SK-N-SH treated with all-trans-retinoic acid at 6 μM for 48 hours (cell line): ENCODE measurements around the gene NEB.

Experiments used
- ARNTL ChIP-seq: fragments of 450-650 bp; formaldehyde crosslinking; IDR thresholded peaks from 2 replicates; pipeline ENCODE4 v1.5.0; 2020; ENCODE audit warnings: low read depth, mild to moderate bottlenecking, moderate library complexity, borderline replicate concordance
- CSRNP3 ChIP-seq: fragments of 250-450 bp; sonication (Bioruptor Pico); IDR thresholded peaks from 2 replicates; pipeline ENCODE4 v1.5.1; 2021; ENCODE audit warnings: mild to moderate bottlenecking, moderate library complexity
- ISL1 ChIP-seq: fragments of 250-450 bp; sonication (Bioruptor Pico); IDR thresholded peaks from 2 replicates; pipeline ENCODE4 v2.1.2; 2022; ENCODE audit warnings: mild to moderate bottlenecking, moderate library complexity
- PATZ1 ChIP-seq: fragments of 250-450 bp; sonication (Bioruptor Pico); IDR thresholded peaks from 2 replicates; pipeline ENCODE4 v1.8.0; 2020; ENCODE audit warnings: mild to moderate bottlenecking, moderate library complexity, borderline replicate concordance
- RARB ChIP-seq: fragments of 250-450 bp; sonication (Bioruptor Pico); IDR thresholded peaks from 2 replicates; pipeline ENCODE4 v1.8.0; 2021; ENCODE audit warnings: mild to moderate bottlenecking, moderate library complexity
- TCF4 ChIP-seq: fragments of 250-450 bp; sonication (Bioruptor Pico); IDR thresholded peaks from 2 replicates; pipeline ENCODE4 v1.8.0; 2021; ENCODE audit warnings: mild to moderate bottlenecking, moderate library complexity, borderline replicate concordance
- ZFP3 ChIP-seq: fragments of 250-450 bp; sonication (Bioruptor Pico); IDR thresholded peaks from 2 replicates; pipeline ENCODE4 v1.5.0; 2020; ENCODE audit warnings: mild to moderate bottlenecking, moderate library complexity
- ZFP30 ChIP-seq: fragments of 450-650 bp; formaldehyde crosslinking; IDR thresholded peaks from 2 replicates; pipeline ENCODE4 v1.5.0; 2022; ENCODE audit warnings: mild to moderate bottlenecking, moderate library complexity
- ZNF565 ChIP-seq: fragments of 450-650 bp; formaldehyde crosslinking; conservative IDR thresholded peaks from 2 replicates; pipeline ENCODE4 v1.5.0; 2020; ENCODE audit warnings: low read depth, mild to moderate bottlenecking, moderate library complexity
- ZNF70 ChIP-seq: fragments of 450-650 bp; formaldehyde crosslinking; IDR thresholded peaks from 2 replicates; pipeline ENCODE4 v1.5.0; 2020; ENCODE audit warnings: mild to moderate bottlenecking, moderate library complexity

- TF ChIP-seq TCF4 (CRISPR knock-in tag) (no peak), PATZ1 (CRISPR knock-in tag) (no peak), ISL1 (no peak), ARNTL (CRISPR knock-in tag) (no peak), ZNF70 (CRISPR knock-in tag) (no peak), ZNF565 (CRISPR knock-in tag) (no peak), ZFP30 (CRISPR knock-in tag) (no peak), CSRNP3 (CRISPR knock-in tag) (no peak), RARB (CRISPR knock-in tag) (no peak), ZFP3 (CRISPR knock-in tag) (no peak)
Measured at GRCh38 chr2:151658081-151658480, 76.2 kb downstream of the NEB start.
